Osteocyte (in vitro differentiated cells): ENCODE data around the gene KRT83. TPM values are rescaled to one million over a fixed set of nuclear protein-coding genes. Genes with fewer than 3 reads are reported as not detected.

ENCODE experiments used
- DNase-seq: peaks from one replicate; pipeline ENCODE4 v3.0.0; 2021; ENCODE audit warnings: mixed read lengths; ENCODE audit not compliant: unreplicated experiment; ENCODE audit errors: extremely low spot score
- H3K27ac Mint-ChIP-seq: one replicate; pipeline ENCODE4 v1.8.0; 2021; ENCODE audit warnings: mild to moderate bottlenecking, mixed read lengths; ENCODE audit not compliant: unreplicated experiment
- H3K27me3 Mint-ChIP-seq: one replicate; pipeline ENCODE4 v1.8.0; 2021; ENCODE audit warnings: mixed read lengths; ENCODE audit not compliant: unreplicated experiment
- H3K36me3 Mint-ChIP-seq: one replicate; pipeline ENCODE4 v1.8.0; 2021; ENCODE audit warnings: mixed read lengths; ENCODE audit not compliant: unreplicated experiment
- H3K4me1 Mint-ChIP-seq: one replicate; pipeline ENCODE4 v1.8.0; 2021; ENCODE audit warnings: mixed read lengths; ENCODE audit not compliant: unreplicated experiment
- H3K4me3 Mint-ChIP-seq: one replicate; pipeline ENCODE4 v1.8.0; 2021; ENCODE audit warnings: mild to moderate bottlenecking, moderate library complexity, mixed read lengths; ENCODE audit not compliant: unreplicated experiment
- H3K9me3 Mint-ChIP-seq: one replicate; pipeline ENCODE4 v1.8.0; 2021; ENCODE audit warnings: mixed read lengths; ENCODE audit not compliant: unreplicated experiment
- total RNA-seq: library from RNA; stranded (reverse); gene quantifications from 2 replicates; pipeline ENCODE4 v1.2.1, GENCODE V29; 2021
- TF ChIP-seq, protein P1 (sequence below): fragments of 200-600 bp; sonication (generic); IDR thresholded peaks from 2 replicates; pipeline ENCODE4 v1.5.0; 2021; ENCODE audit warnings: antibody characterized with exemption, mild to moderate bottlenecking, moderate library complexity

KRT83 gene
- total RNA-seq, 1 donor from 2014 or later = not detected

DNA sequence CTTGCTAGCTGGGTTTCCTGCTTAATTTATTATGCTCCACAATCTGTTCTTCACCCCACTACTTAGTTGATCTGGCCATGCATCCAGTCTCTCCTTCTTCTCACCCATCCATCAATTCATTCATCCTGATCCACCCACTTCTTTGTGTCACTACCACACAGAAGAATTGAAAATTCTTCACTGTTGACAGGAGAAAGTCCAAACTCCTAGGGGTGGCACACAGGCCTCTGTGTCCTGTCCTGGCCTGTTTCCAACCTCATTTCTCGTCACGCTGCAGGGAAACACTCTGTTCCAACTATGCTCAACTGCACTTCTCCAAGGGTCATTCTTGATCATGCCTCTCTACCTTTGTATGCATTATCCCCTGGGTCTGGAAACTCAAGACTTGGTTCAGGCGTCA lies 10.6 kb upstream of the KRT83 start:
- TF ChIP-seq, protein P1, sequence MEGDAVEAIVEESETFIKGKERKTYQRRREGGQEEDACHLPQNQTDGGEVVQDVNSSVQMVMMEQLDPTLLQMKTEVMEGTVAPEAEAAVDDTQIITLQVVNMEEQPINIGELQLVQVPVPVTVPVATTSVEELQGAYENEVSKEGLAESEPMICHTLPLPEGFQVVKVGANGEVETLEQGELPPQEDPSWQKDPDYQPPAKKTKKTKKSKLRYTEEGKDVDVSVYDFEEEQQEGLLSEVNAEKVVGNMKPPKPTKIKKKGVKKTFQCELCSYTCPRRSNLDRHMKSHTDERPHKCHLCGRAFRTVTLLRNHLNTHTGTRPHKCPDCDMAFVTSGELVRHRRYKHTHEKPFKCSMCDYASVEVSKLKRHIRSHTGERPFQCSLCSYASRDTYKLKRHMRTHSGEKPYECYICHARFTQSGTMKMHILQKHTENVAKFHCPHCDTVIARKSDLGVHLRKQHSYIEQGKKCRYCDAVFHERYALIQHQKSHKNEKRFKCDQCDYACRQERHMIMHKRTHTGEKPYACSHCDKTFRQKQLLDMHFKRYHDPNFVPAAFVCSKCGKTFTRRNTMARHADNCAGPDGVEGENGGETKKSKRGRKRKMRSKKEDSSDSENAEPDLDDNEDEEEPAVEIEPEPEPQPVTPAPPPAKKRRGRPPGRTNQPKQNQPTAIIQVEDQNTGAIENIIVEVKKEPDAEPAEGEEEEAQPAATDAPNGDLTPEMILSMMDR = no peak
- Mint-ChIP-seq H3K4me1 (peaks cover 11% of the 10 kb centered on the region), H3K9me3 (no peaks in the 10 kb centered on the region), H3K4me3 (no peak overlapping the region), H3K27me3 (peaks cover 15% of the 10 kb centered on the region), H3K36me3 (no peaks in the 10 kb centered on the region), H3K27ac (no peak overlapping the region)
- DNase-seq = no peak

DNA sequence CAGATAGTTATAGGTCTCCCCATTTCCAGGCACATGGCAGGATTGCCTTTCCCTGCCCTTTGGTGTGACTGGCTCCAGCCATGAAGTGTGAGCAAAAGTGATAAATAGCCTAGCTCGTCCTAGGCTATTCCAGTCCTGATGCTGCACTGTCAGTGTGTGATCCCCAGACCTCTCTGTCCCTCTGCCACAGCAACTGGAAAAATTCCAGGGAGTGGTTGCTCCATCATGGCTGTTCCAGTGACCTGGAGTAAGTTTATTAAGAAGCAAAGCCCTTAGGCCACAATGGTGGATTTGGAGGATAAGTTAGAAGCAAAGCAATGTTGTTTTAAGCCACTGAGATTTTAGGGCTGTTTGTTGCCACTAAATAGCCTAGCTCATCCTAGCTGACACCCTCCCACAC lies 9.8 kb upstream of the KRT83 start:
- no peak overlapping the region for H3K4me3 Mint-ChIP-seq
- H3K9me3 Mint-ChIP-seq = no peaks in the 10 kb centered on the region
- peaks cover 15% of the 10 kb centered on the region for H3K27me3 Mint-ChIP-seq
- H3K4me1 Mint-ChIP-seq = peaks cover 9% of the 10 kb centered on the region
- no peak for DNase-seq
- TF ChIP-seq, protein P1 = no peak
- no peaks in the 10 kb centered on the region for H3K36me3 Mint-ChIP-seq
- no peak overlapping the region for H3K27ac Mint-ChIP-seq

DNA sequence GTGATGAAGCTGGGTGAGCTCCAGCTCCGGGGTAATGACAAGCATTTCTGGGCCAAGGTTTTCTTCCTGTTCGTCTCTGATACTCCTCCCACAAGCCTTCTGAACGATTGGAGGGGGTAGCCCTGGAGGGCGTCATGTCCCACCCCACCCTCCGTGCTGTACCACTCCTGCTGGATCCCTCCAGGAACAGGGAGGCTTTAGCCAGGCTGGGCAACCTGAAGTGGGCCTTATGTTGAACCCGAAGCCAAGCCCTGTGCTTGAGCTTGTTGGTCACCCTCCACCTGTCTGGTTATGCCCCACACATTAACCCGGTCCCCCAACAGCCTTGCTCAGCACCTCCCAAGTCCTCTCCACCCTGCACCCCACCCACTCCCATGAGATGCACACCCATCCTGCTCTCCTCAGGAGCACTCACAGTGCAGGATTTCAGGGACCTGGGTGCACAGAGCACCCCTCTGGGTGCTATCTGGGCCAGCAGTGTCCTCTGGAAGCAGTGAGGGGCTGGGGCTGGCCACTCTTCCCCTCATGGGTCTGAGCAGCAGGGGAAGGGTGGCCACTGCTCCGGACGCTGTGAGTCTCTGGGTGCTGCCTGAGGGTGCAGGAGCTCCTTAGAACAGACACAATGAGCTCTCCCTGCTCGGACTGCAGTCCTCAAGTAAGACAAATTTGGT lies 6.8 kb upstream of the KRT83 start:
- Mint-ChIP-seq H3K27me3 (peaks cover 9% of the 10 kb centered on the region), H3K9me3 (no peaks in the 10 kb centered on the region), H3K27ac (no peak overlapping the region), H3K4me3 (no peak overlapping the region), H3K4me1 (peaks cover 5% of the 10 kb centered on the region), H3K36me3 (no peaks in the 10 kb centered on the region)
- TF ChIP-seq, protein P1 = no peak
- DNase-seq = no peak

DNA sequence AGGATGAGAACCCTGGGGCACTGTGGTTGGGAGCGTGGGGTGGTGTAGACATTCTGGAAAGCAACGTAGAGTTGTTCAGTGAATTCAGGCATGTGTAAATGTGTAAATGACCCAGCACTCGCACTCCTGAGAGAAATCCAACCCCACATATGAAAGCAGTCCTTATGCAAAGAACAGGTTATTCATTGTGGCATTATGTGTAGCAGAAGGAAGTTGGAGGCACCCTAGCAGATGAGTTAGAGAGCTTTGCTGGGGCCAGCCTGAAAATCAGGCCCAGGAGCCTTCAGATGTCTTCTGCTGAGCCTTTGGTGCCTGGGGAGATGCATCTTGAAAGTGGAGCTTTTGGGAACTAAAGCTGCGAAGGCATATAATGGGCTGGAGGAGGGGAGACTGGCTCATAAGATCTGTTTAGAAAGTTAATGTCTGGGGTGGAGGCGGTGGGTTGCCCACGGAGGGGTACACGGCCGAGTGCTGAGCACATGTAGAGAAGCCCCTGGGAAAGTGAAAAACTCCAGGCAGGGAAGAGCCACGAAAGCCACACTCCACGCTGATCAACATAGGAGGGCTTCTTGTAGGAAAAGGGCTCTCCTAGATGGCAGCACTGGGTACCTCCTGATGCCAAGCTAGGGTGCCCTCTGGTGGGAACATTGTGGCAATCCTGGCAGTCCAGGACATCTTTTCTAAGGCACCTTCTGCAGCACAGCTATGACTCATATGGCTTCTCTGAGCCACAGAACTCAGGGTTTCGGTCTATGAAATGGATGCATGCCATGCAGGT lies 6.0 kb upstream of the KRT83 start:
- TF ChIP-seq, protein P1 = peak; percentile 98
- Mint-ChIP-seq H3K27ac (no peak overlapping the region), H3K4me1 (peaks cover 5% of the 10 kb centered on the region), H3K27me3 (peaks cover 16% of the 10 kb centered on the region), H3K9me3 (no peaks in the 10 kb centered on the region), H3K36me3 (no peaks in the 10 kb centered on the region), H3K4me3 (no peak overlapping the region)
- peak; percentile 93 for DNase-seq

DNA sequence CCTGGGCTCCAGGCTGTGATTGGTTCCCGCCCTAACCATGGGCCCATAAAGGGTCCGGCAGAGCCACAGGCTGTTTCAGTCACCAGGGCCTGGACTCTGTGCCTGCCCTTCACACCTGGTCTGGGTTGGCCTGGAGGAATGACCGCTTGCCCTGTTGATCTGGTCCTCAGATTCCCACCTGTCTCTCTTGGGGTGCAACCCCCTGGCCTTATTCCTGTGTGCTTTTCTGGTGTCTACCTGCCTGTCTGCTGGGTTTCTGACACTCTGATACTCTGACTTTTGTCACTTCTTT lies 2.9 kb upstream of the KRT83 start:
- Mint-ChIP-seq H3K27ac (no peak overlapping the region), H3K9me3 (no peaks in the 10 kb centered on the region), H3K4me1 (peaks cover 5% of the 10 kb centered on the region), H3K4me3 (no peak overlapping the region), H3K27me3 (peaks cover 32% of the 10 kb centered on the region), H3K36me3 (no peaks in the 10 kb centered on the region)
- DNase-seq = no peak
- TF ChIP-seq, protein P1 = no peak
